Spleen (tissue), 7 donors: ENCODE data around the gene SEMA3F.

Experiments
- CTCF ChIP-seq, 11 experiments: fragments of 200-600 bp in 7 of 11; fragments of 450-650 bp in 4 of 11; sonication (generic) in 4 of 11; IDR thresholded peaks in 8 of 11; conservative IDR thresholded peaks in 3 of 11; 1 replicate in 7 of 11; 2 replicates in 4 of 11; pipeline versions ENCODE4 v1.4.0 to v1.8.0; 2016 to 2021; ENCODE audit warnings: antibody characterized with exemption in 11 of 11, inconsistent platforms in 4 of 11, mild to moderate bottlenecking in 1 of 11
- POLR2A ChIP-seq, 3 donors: fragments of 450-650 bp; IDR thresholded peaks; one replicate each; pipeline ENCODE4 v1.5.1; 2017; ENCODE audit warnings: antibody characterized with exemption in 3 of 3, mild to moderate bottlenecking in 1 of 3
- POLR2AphosphoS5 ChIP-seq, 3 donors: sonication (generic); formaldehyde crosslinking; IDR thresholded peaks; one replicate each; pipeline ENCODE4 v1.5.1; 2017; ENCODE audit warnings: antibody characterized with exemption in 3 of 3
- donor health status: DM: no; HTN: no; CAD: no; lungs with moderate emphysema.
- donor health status: DM: no; HTN: no; CAD: no.
- donor health status: DM: no; HTN: no; CAD: no.

GRCh38 chr3:50118237-50118636 lies 36.9 kb upstream of the SEMA3F start:
- no peak for TF ChIP-seq CTCF (IDR thresholded peaks at IDR 0.05 in 8 of 11, conservative IDR thresholded peaks at IDR 0.05 in 3 of 11)
- peak in 1 of 3 donors; percentile 31 for TF ChIP-seq POLR2AphosphoS5 (IDR thresholded peaks at IDR 0.05)
- no peak for TF ChIP-seq POLR2A (IDR thresholded peaks at IDR 0.05)
